ENCODE data around the gene ASPSCR1. TPM values are rescaled to one million over a fixed set of nuclear protein-coding genes. Genes with fewer than 3 reads are reported as not detected.

The ASPSCR1 gene
- total and polyA plus RNA-seq, 2 of the 8 experiments (the other 6 are each of a cell fraction or from before 2014, with no cell fraction given), result 33.3 to 43.7 TPM

DNA sequence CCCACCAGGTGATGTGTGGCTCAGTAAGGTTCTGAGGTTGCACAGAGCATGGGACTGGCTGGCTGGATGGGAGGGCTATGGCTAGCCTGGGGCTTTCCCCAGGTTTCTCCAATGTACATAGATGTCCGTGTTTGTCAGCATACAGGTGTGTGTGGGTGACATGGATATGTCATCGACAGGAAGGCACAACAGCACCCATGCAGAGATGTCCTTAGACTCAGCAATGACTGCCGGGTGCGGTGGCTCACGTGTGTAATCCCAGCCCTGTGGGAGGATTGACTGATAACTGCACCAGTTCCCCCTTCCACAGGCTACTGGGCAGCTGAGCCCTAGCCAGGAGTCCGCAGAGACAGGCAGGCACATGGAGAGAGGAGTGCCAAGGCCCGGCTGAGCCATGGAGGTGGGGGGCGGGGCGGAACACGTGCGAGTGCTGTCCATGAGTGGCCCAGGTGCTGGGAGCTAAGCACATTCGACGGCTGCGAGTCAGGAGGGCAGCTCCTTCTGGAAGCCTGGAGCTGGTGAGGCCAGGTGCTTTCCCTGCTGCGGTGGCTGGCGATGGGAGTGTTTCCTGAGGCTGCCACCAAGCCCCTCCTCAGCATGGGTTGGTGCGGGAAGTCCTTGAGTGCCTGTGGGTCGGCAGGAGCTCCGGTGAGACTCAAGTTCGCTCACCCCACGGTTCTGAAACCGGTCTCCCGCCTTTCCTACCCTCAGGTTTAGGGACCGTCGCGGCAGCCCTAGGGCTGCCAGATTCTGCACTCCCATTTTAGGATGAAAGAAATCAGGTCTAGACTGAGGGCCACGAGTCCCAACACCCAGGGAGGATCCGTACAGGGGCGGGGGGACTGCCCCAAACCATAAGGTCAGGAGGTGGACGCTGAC lies 858 bp upstream of the ASPSCR1 start (continued):
- TF ChIP-seq, protein P1, sequence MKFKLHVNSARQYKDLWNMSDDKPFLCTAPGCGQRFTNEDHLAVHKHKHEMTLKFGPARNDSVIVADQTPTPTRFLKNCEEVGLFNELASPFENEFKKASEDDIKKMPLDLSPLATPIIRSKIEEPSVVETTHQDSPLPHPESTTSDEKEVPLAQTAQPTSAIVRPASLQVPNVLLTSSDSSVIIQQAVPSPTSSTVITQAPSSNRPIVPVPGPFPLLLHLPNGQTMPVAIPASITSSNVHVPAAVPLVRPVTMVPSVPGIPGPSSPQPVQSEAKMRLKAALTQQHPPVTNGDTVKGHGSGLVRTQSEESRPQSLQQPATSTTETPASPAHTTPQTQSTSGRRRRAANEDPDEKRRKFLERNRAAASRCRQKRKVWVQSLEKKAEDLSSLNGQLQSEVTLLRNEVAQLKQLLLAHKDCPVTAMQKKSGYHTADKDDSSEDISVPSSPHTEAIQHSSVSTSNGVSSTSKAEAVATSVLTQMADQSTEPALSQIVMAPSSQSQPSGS (IDR thresholded peaks at IDR 0.05; ENCODE audit: low read length), result no peak
- TF ChIP-seq, protein P2, sequence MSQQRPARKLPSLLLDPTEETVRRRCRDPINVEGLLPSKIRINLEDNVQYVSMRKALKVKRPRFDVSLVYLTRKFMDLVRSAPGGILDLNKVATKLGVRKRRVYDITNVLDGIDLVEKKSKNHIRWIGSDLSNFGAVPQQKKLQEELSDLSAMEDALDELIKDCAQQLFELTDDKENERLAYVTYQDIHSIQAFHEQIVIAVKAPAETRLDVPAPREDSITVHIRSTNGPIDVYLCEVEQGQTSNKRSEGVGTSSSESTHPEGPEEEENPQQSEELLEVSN (IDR thresholded peaks at IDR 0.05), result peak; percentile 96
